Renal cortical epithelial cell (primary cell): ENCODE measurements around the gene ARG1. TPM values are rescaled to one million over a fixed set of nuclear protein-coding genes. Genes with fewer than 3 reads are reported as not detected.

Experiments used
- DNase-seq: peaks from one replicate; pipeline ENCODE4 v3.0.0-alpha.2; 2011; ENCODE audit warnings: low read depth
- total RNA-seq: library from RNA; depleted of rRNA; stranded (reverse); fragments of >200 nt; gene quantifications from 2 replicates; pipeline ENCODE4 v1.2.3, GENCODE V29; 2014

ARG1 gene
- total RNA-seq, 1 donor from 2014 or later, result not detected

GRCh38 chr6:131586543-131586942 lies 13.5 kb downstream of the ARG1 start:
- DNase-seq, result no peak

GRCh38 chr6:131587909-131588308 lies 14.9 kb downstream of the ARG1 start:
- no peak for DNase-seq

- DNase-seq, result no peak
These were observed 15.6 kb downstream of the ARG1 start for GRCh38 chr6:131588643-131589042.

GRCh38 chr6:131592935-131593334 lies 19.9 kb downstream of the ARG1 start:
- no peak for DNase-seq

- DNase-seq, result no peak
These were observed 21.0 kb downstream of the ARG1 start for GRCh38 chr6:131594074-131594473.

GRCh38 chr6:131597446-131597845 lies 24.4 kb downstream of the ARG1 start:
- DNase-seq, result no peak

GRCh38 chr6:131600716-131601115 lies 27.7 kb downstream of the ARG1 start:
- no peak for DNase-seq

GRCh38 chr6:131602781-131603312 lies 29.8 kb downstream of the ARG1 start:
- DNase-seq, result peak; percentile 57

GRCh38 chr6:131613296-131613925 lies 40.4 kb downstream of the ARG1 start:
- DNase-seq, result no peak

GRCh38 chr6:131615275-131615674 lies 42.2 kb downstream of the ARG1 start:
- no peak for DNase-seq

- DNase-seq, result peak; percentile 80
These were observed 55.0 kb downstream of the ARG1 start, which contains the start of gene MED23 for GRCh38 chr6:131627724-131628682. Gene MED23 (minus strand): TSS chr6:131628242. CDS start chr6:131628049, 193 bp downstream.

- peak; percentile 25 for DNase-seq
These were observed 55.7 kb downstream of the ARG1 start for GRCh38 chr6:131628726-131629125.

GRCh38 chr6:131629651-131630050 lies 56.6 kb downstream of the ARG1 start:
- no peak for DNase-seq

- peak; percentile 25 for DNase-seq
These were observed 58.7 kb downstream of the ARG1 start for GRCh38 chr6:131631625-131632289.

Other genes with a start within 250 kb of the ARG1 start
- gene MED23, start 55.0 kb downstream of the ARG1 start, total RNA-seq, result 32.0 and 46.3 TPM in 2 replicates
- 0.65 TPM in 1 of 2 replicates, not detected in the other for gene ENPP3, start 64.1 kb downstream of the ARG1 start, total RNA-seq
- gene OR2A4, start 128.2 kb downstream of the ARG1 start, total RNA-seq, result not detected in 2 replicates
- not detected in 2 replicates for gene CTAGE9, start 137.8 kb downstream of the ARG1 start, total RNA-seq
- 3.8 and 6.0 TPM in 2 replicates for gene ENPP1, start 234.8 kb downstream of the ARG1 start, total RNA-seq